Skeletal muscle tissue (tissue), 4 donors: Measurements from ENCODE around the gene DGKE. TPM values are rescaled to one million over a fixed set of nuclear protein-coding genes. Genes with fewer than 3 reads are reported as not detected.

Experiments used
- H3K27ac ChIP-seq: one replicate; pipeline ENCODE4 v1.7.0; 2013; ENCODE audit warnings: mild to moderate bottlenecking, low read depth, low read length, inconsistent platforms
- H3K27me3 ChIP-seq, 3 donors: one replicate each; pipeline ENCODE4 v1.7.0; 2013; ENCODE audit warnings: low read length in 3 of 3; ENCODE audit not compliant: control insufficient read depth in 3 of 3, insufficient read depth in 3 of 3
- H3K36me3 ChIP-seq, 3 donors: one replicate each; pipeline ENCODE4 v1.7.0; 2013; ENCODE audit warnings: low read length in 3 of 3; ENCODE audit not compliant: control insufficient read depth in 3 of 3, insufficient read depth in 3 of 3
- H3K4me1 ChIP-seq, 3 donors: one replicate each; pipeline ENCODE4 v1.7.0; 2013; ENCODE audit warnings: low read length in 3 of 3, mild to moderate bottlenecking in 3 of 3; ENCODE audit not compliant: control insufficient read depth in 3 of 3, insufficient read depth in 3 of 3
- H3K4me3 ChIP-seq, 3 donors: one replicate each; pipeline ENCODE4 v1.7.0; 2013; ENCODE audit warnings: low read length in 3 of 3
- H3K9ac ChIP-seq, 3 donors: one replicate each; pipeline ENCODE4 v1.7.0; 2013; ENCODE audit warnings: low read length in 3 of 3, mild to moderate bottlenecking in 3 of 3, moderate library complexity in 2 of 3, low read depth in 1 of 3
- H3K9me3 ChIP-seq, 3 donors: one replicate each; pipeline ENCODE4 v1.7.0; 2013; ENCODE audit warnings: low read length in 3 of 3; ENCODE audit not compliant: control insufficient read depth in 3 of 3
- total RNA-seq: library from RNA; depleted of rRNA; stranded (reverse); fragments of >200 nt; gene quantifications from one replicate; pipeline ENCODE4 v1.2.3, GENCODE V29; 2014
- donor health status: Osteomylitis.

Gene DGKE
- total RNA-seq, 1 donor from 2014 or later = 6.8 TPM

GRCh38 chr17:56838687-56839086, 4.7 kb downstream of the DGKE start:
- H3K9ac ChIP-seq = no peak overlapping the region
- peaks cover 0 to 3% (median 0%) of the 10 kb centered on the region in 3 donors for H3K36me3 ChIP-seq
- H3K4me3 ChIP-seq = no peak overlapping the region
- H3K27ac ChIP-seq = no peak overlapping the region
- peaks cover 4 to 12% (median 9%) of the 10 kb centered on the region in 3 donors for H3K4me1 ChIP-seq
- H3K27me3 ChIP-seq = no peaks in the 10 kb centered on the region
- no peaks in the 10 kb centered on the region for H3K9me3 ChIP-seq

GRCh38 chr17:56842577-56842976, 8.6 kb downstream of the DGKE start:
- Histone ChIP-seq H3K36me3 (peaks cover 0 to 3% (median 0%) of the 10 kb centered on the region in 3 donors), H3K4me1 (no peaks in the 10 kb centered on the region), H3K27me3 (no peaks in the 10 kb centered on the region), H3K9me3 (no peaks in the 10 kb centered on the region), H3K9ac (no peak overlapping the region), H3K4me3 (no peak overlapping the region), H3K27ac (no peak overlapping the region)

- Histone ChIP-seq H3K27ac (no peak overlapping the region), H3K9me3 (no peaks in the 10 kb centered on the region), H3K4me3 (no peak overlapping the region), H3K36me3 (peaks cover 2 to 11% (median 3%) of the 10 kb centered on the region in 3 donors), H3K9ac (no peak overlapping the region), H3K27me3 (no peaks in the 10 kb centered on the region), H3K4me1 (no peaks in the 10 kb centered on the region)
Measured at GRCh38 chr17:56845934-56846333, 12.0 kb downstream of the DGKE start.

- Histone ChIP-seq H3K9me3 (no peaks in the 10 kb centered on the region), H3K36me3 (peaks cover 2 to 11% (median 3%) of the 10 kb centered on the region in 3 donors)
Measured at GRCh38 chr17:56847106-56847505, 13.2 kb downstream of the DGKE start.

GRCh38 chr17:56849131-56849530, 15.2 kb downstream of the DGKE start:
- peaks cover 2 to 11% (median 3%) of the 10 kb centered on the region in 3 donors for H3K36me3 ChIP-seq
- H3K27ac ChIP-seq = no peak overlapping the region
- H3K9me3 ChIP-seq = no peaks in the 10 kb centered on the region
- no peaks in the 10 kb centered on the region for H3K4me1 ChIP-seq
- H3K9ac ChIP-seq = no peak overlapping the region
- no peaks in the 10 kb centered on the region for H3K27me3 ChIP-seq
- no peak overlapping the region for H3K4me3 ChIP-seq

More at GRCh38 chr17:56847106-56847505, 13.2 kb downstream of the DGKE start:
- H3K27ac ChIP-seq = no peak overlapping the region
- no peak overlapping the region for H3K9ac ChIP-seq
- no peaks in the 10 kb centered on the region for H3K27me3 ChIP-seq
- H3K4me1 ChIP-seq = no peaks in the 10 kb centered on the region
- no peak overlapping the region for H3K4me3 ChIP-seq

GRCh38 chr17:56850591-56850990, 16.6 kb downstream of the DGKE start:
- no peak overlapping the region for H3K9ac ChIP-seq
- H3K9me3 ChIP-seq = no peaks in the 10 kb centered on the region
- no peaks in the 10 kb centered on the region for H3K27me3 ChIP-seq
- H3K36me3 ChIP-seq = peaks cover 2 to 11% (median 3%) of the 10 kb centered on the region in 3 donors
- no peak overlapping the region for H3K4me3 ChIP-seq
- no peaks in the 10 kb centered on the region for H3K4me1 ChIP-seq
- H3K27ac ChIP-seq = no peak overlapping the region

GRCh38 chr17:56851008-56851407, 17.1 kb downstream of the DGKE start:
- H3K9me3 ChIP-seq = no peaks in the 10 kb centered on the region
- no peak overlapping the region for H3K4me3 ChIP-seq
- no peaks in the 10 kb centered on the region for H3K4me1 ChIP-seq
- peaks cover 2 to 11% (median 3%) of the 10 kb centered on the region in 3 donors for H3K36me3 ChIP-seq
- no peak overlapping the region for H3K27ac ChIP-seq
- no peak overlapping the region for H3K9ac ChIP-seq
- H3K27me3 ChIP-seq = no peaks in the 10 kb centered on the region

GRCh38 chr17:56861899-56862298, 27.9 kb downstream of the DGKE start:
- Histone ChIP-seq H3K4me1 (no peaks in the 10 kb centered on the region), H3K36me3 (peaks cover 0 to 6% (median 3%) of the 10 kb centered on the region in 3 donors), H3K27me3 (no peaks in the 10 kb centered on the region), H3K9me3 (no peaks in the 10 kb centered on the region), H3K9ac (no peak overlapping the region), H3K4me3 (no peak overlapping the region), H3K27ac (no peak overlapping the region)

- no peak overlapping the region for H3K4me3 ChIP-seq
- H3K27ac ChIP-seq = no peak overlapping the region
- H3K9ac ChIP-seq = no peak overlapping the region
- peaks cover 0 to 6% (median 3%) of the 10 kb centered on the region in 3 donors for H3K36me3 ChIP-seq
- H3K27me3 ChIP-seq = no peaks in the 10 kb centered on the region
- H3K4me1 ChIP-seq = no peaks in the 10 kb centered on the region
- no peaks in the 10 kb centered on the region for H3K9me3 ChIP-seq
Measured at GRCh38 chr17:56863974-56864373, 30.0 kb downstream of the DGKE start.

GRCh38 chr17:56866076-56866475, 32.1 kb downstream of the DGKE start:
- peaks cover 0 to 6% (median 3%) of the 10 kb centered on the region in 3 donors for H3K36me3 ChIP-seq
- H3K27me3 ChIP-seq = no peaks in the 10 kb centered on the region
- H3K9ac ChIP-seq = no peak overlapping the region
- no peak overlapping the region for H3K4me3 ChIP-seq
- no peak overlapping the region for H3K27ac ChIP-seq
- H3K4me1 ChIP-seq = no peaks in the 10 kb centered on the region
- H3K9me3 ChIP-seq = no peaks in the 10 kb centered on the region
